SK-N-SH (cell line): ENCODE measurements around the gene WEE2. TPM values are rescaled to one million over a fixed set of nuclear protein-coding genes. Genes with fewer than 3 reads are reported as not detected.

Source experiments
- CTCF ChIA-PET: fragments of 300-600, 350-600 bp; formaldehyde crosslinking; extraction: SDS; loops from one replicate; lab custom pipeline; 2021; lab: Yijun Ruan, JAX
- POLR2A ChIA-PET: fragments of 350-600 bp; sonication (Branson Sonifier 250); formaldehyde crosslinking; extraction: SDS; loops from one replicate; lab custom pipeline; 2020; ENCODE audit warnings: antibody characterized with exemption, inconsistent platforms; lab: Yijun Ruan, JAX
- DNase-seq: peaks from one replicate; pipeline ENCODE4 v3.0.0; 2012
- H2AFZ ChIP-seq: fragments of 200-600 bp; sonication (generic); 2 replicates; pipeline ENCODE4 v1.8.1; 2016; ENCODE audit warnings: antibody characterized with exemption, mild to moderate bottlenecking, low read depth
- H3F3A ChIP-seq: fragments of 200-600 bp; sonication (generic); replicated peaks from 2 replicates; pipeline ENCODE3; 2016; ENCODE audit warnings: antibody characterized with exemption, mild to moderate bottlenecking; ENCODE audit not compliant: insufficient read depth
- H3K27ac ChIP-seq, 2 experiments: fragments of 200-500 bp in 1 of 2; fragments of 200-600 bp in 1 of 2; sonication (Bioruptor generic) in 1 of 2; sonication (generic), shearing (Covaris generic) in 1 of 2; 2 replicates each; pipeline versions ENCODE4 v1.5.1 to v1.6.1; 2014 to 2016; ENCODE audit warnings: low read depth in 2 of 2, inconsistent platforms in 1 of 2, low read length in 1 of 2, mild to moderate bottlenecking in 1 of 2, mixed read lengths in 1 of 2
- H3K27me3 ChIP-seq: fragments of 200-600 bp; sonication (generic), shearing (Covaris generic); 2 replicates; pipeline ENCODE4 v1.6.1; 2016; ENCODE audit warnings: mixed run types; ENCODE audit not compliant: insufficient read depth
- H3K36me3 ChIP-seq, 2 experiments: fragments of 200-500 bp in 1 of 2; fragments of 200-600 bp in 1 of 2; sonication (Bioruptor generic) in 1 of 2; sonication (generic) in 1 of 2; replicated peaks in 1 of 2; 2 replicates each; pipeline versions ENCODE3 to v1.5.1; 2014 to 2016; ENCODE audit warnings: low read length in 1 of 2, mild to moderate bottlenecking in 1 of 2; ENCODE audit not compliant: insufficient read depth in 2 of 2, control insufficient read depth in 1 of 2
- H3K4me1 ChIP-seq, 2 experiments: fragments of 200-500 bp in 1 of 2; fragments of 200-600 bp in 1 of 2; sonication (Bioruptor generic) in 1 of 2; sonication (generic), shearing (Covaris generic) in 1 of 2; 2 replicates each; pipeline versions ENCODE4 v1.5.1 to v1.6.1; 2014 to 2016; ENCODE audit warnings: low read depth in 1 of 2, low read length in 1 of 2, mixed run types in 1 of 2; ENCODE audit not compliant: insufficient read depth in 2 of 2, control insufficient read depth in 1 of 2
- H3K4me2 ChIP-seq: fragments of 200-600 bp; sonication (generic), shearing (Covaris generic); 2 replicates; pipeline ENCODE4 v1.6.1; 2017; ENCODE audit warnings: mixed run types
- H3K4me3 ChIP-seq, 2 experiments: fragments of 200-500 bp in 1 of 2; fragments of 200-600 bp in 1 of 2; sonication (Bioruptor generic) in 1 of 2; sonication (generic), shearing (Covaris generic) in 1 of 2; 2 replicates each; pipeline versions ENCODE4 v1.5.1 to v1.8.1; 2014 to 2016; ENCODE audit warnings: low read depth in 2 of 2, inconsistent platforms in 1 of 2, low read length in 1 of 2, mild to moderate bottlenecking in 1 of 2, mixed read lengths in 1 of 2, moderate library complexity in 1 of 2
- H3K79me2 ChIP-seq: fragments of 200-600 bp; sonication (generic); 2 replicates; pipeline ENCODE4 v1.8.1; 2017; ENCODE audit warnings: mild to moderate bottlenecking; ENCODE audit not compliant: insufficient read depth
- H3K9ac ChIP-seq: fragments of 200-600 bp; sonication (generic); 2 replicates; pipeline ENCODE4 v1.6.1; 2017; ENCODE audit warnings: mixed run types
- H3K9me2 ChIP-seq: fragments of 200-600 bp; sonication (generic); 2 replicates; pipeline ENCODE4 v1.6.1; 2017; ENCODE audit warnings: mixed run types
- H3K9me3 ChIP-seq: fragments of 200-600 bp; sonication (generic); 2 replicates; pipeline ENCODE4 v1.6.1; 2017; ENCODE audit warnings: mixed run types, mild to moderate bottlenecking, moderate library complexity
- H4K20me1 ChIP-seq: fragments of 200-600 bp; sonication (generic); 2 replicates; pipeline ENCODE4 v1.6.1; 2017; ENCODE audit warnings: mild to moderate bottlenecking, mixed run types; ENCODE audit not compliant: insufficient read depth
- EZH2phosphoT487 ChIP-seq: fragments of 200-600 bp; sonication (generic); IDR thresholded peaks from 2 replicates; pipeline ENCODE4 v1.6.1; 2017; ENCODE audit warnings: low read depth, mixed run types, mild to moderate bottlenecking, antibody characterized with exemption, moderate library complexity, borderline replicate concordance
- JUND ChIP-seq: IDR thresholded peaks from 2 replicates; pipeline ENCODE4 v1.4.0; 2012
- MEF2A ChIP-seq: IDR thresholded peaks from 2 replicates; pipeline ENCODE4 v1.4.0; 2012; ENCODE audit warnings: low read depth, borderline replicate concordance
- RFX5 ChIP-seq: IDR thresholded peaks from 2 replicates; pipeline ENCODE4 v1.6.1; 2012; ENCODE audit warnings: mild to moderate bottlenecking, improper control_type of control experiment, low read length
- TAF1 ChIP-seq: IDR thresholded peaks from 2 replicates; pipeline ENCODE4 v1.6.1; 2012; ENCODE audit warnings: low read depth, mild to moderate bottlenecking, low read length, moderate library complexity, borderline replicate concordance
- USF1 ChIP-seq: IDR thresholded peaks from 2 replicates; pipeline ENCODE4 v1.4.0; 2012; ENCODE audit warnings: low read depth, borderline replicate concordance
- WGBS: methylation state at CpG from one replicate; pipeline ENCODE4 v1.1.6; 2017; ENCODE audit warnings: low lambda C conversion rate; 5-methylcytosine and 5-hydroxymethylcytosine counted together
- polyA plus RNA-seq, 3 experiments: library from polyadenylated mRNA; depleted of rRNA; stranded (reverse); fragments of >200 nt; gene quantifications; 2 replicates each; pipeline ENCODE4 v1.2.3, GENCODE V29; 2012
- TF ChIP-seq, protein P1 (sequence below): fragments of 200-600 bp; sonication (generic); IDR thresholded peaks from 2 replicates; pipeline ENCODE4 v1.6.1; 2017; ENCODE audit warnings: antibody characterized with exemption, mild to moderate bottlenecking, moderate library complexity
- TF ChIP-seq, protein P2 (sequence below): IDR thresholded peaks from 2 replicates; pipeline ENCODE4 v1.6.1; 2012; ENCODE audit warnings: mild to moderate bottlenecking, low read depth, low read length, moderate library complexity
- TF ChIP-seq, protein P3 (sequence below): fragments of 150-350 bp; IDR thresholded peaks from 2 replicates; pipeline ENCODE4 v1.6.1; 2017; ENCODE audit warnings: antibody characterized with exemption, low read length, low read depth, borderline replicate concordance

The WEE2 gene
- polyA plus RNA-seq, 1 of the 3 experiments (the other 2 are of a cell fraction) = not detected

GRCh38 chr7:141717450-141717849 lies 9.3 kb downstream of the WEE2 start:
- Histone ChIP-seq H3K36me3 (peaks cover 0 to 5% of the 10 kb centered on the region in 2 experiments), H3K4me3 (no peak overlapping the region), H3K9me3 (no peaks in the 10 kb centered on the region), H3K27ac (no peak overlapping the region), H4K20me1 (no peaks in the 10 kb centered on the region), H3K9ac (no peak overlapping the region), H3K4me1 (no peaks in the 10 kb centered on the region), H3K27me3 (no peaks in the 10 kb centered on the region), H3K79me2 (no peaks in the 10 kb centered on the region), H2AFZ (no peak overlapping the region), H3F3A (no peaks in the 10 kb centered on the region), H3K4me2 (no peak overlapping the region), H3K9me2 (no peaks in the 10 kb centered on the region; the same call in 1 of the 2 replicates)
- TF ChIP-seq, protein P1, sequence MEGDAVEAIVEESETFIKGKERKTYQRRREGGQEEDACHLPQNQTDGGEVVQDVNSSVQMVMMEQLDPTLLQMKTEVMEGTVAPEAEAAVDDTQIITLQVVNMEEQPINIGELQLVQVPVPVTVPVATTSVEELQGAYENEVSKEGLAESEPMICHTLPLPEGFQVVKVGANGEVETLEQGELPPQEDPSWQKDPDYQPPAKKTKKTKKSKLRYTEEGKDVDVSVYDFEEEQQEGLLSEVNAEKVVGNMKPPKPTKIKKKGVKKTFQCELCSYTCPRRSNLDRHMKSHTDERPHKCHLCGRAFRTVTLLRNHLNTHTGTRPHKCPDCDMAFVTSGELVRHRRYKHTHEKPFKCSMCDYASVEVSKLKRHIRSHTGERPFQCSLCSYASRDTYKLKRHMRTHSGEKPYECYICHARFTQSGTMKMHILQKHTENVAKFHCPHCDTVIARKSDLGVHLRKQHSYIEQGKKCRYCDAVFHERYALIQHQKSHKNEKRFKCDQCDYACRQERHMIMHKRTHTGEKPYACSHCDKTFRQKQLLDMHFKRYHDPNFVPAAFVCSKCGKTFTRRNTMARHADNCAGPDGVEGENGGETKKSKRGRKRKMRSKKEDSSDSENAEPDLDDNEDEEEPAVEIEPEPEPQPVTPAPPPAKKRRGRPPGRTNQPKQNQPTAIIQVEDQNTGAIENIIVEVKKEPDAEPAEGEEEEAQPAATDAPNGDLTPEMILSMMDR = no peak
- TF ChIP-seq MEF2A = no peak
- no peak for TF ChIP-seq RFX5
- TF ChIP-seq, protein P2, sequence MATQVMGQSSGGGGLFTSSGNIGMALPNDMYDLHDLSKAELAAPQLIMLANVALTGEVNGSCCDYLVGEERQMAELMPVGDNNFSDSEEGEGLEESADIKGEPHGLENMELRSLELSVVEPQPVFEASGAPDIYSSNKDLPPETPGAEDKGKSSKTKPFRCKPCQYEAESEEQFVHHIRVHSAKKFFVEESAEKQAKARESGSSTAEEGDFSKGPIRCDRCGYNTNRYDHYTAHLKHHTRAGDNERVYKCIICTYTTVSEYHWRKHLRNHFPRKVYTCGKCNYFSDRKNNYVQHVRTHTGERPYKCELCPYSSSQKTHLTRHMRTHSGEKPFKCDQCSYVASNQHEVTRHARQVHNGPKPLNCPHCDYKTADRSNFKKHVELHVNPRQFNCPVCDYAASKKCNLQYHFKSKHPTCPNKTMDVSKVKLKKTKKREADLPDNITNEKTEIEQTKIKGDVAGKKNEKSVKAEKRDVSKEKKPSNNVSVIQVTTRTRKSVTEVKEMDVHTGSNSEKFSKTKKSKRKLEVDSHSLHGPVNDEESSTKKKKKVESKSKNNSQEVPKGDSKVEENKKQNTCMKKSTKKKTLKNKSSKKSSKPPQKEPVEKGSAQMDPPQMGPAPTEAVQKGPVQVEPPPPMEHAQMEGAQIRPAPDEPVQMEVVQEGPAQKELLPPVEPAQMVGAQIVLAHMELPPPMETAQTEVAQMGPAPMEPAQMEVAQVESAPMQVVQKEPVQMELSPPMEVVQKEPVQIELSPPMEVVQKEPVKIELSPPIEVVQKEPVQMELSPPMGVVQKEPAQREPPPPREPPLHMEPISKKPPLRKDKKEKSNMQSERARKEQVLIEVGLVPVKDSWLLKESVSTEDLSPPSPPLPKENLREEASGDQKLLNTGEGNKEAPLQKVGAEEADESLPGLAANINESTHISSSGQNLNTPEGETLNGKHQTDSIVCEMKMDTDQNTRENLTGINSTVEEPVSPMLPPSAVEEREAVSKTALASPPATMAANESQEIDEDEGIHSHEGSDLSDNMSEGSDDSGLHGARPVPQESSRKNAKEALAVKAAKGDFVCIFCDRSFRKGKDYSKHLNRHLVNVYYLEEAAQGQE = no peak
- no peak for TF ChIP-seq EZH2phosphoT487
- TF ChIP-seq TAF1 = no peak
- TF ChIP-seq USF1 = no peak
- TF ChIP-seq, protein P3, sequence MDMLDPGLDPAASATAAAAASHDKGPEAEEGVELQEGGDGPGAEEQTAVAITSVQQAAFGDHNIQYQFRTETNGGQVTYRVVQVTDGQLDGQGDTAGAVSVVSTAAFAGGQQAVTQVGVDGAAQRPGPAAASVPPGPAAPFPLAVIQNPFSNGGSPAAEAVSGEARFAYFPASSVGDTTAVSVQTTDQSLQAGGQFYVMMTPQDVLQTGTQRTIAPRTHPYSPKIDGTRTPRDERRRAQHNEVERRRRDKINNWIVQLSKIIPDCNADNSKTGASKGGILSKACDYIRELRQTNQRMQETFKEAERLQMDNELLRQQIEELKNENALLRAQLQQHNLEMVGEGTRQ = no peak
- no peak for TF ChIP-seq JUND
- 83% methylated on average over 1 of the region's 1 CpG for WGBS
- no peak for DNase-seq
- ChIA-PET POLR2A (no interaction called here), CTCF (interaction anchor here (1.1 to 3.5 kb wide), 3 partner anchors 21 to 67 kb away, joined by 3 to 26 read pairs (median 4); partner anchors contain the start of gene SSBP1)
